Activated naive CD4-positive, alpha-beta T cell treated with anti-CD3 and anti-CD28 coated beads, Interleukin-2, amount 50 U/mL, for 16 hours (primary cell): Measurements from ENCODE around the gene MLX.
"Not testable (repeated sequence)": the region's sequence is repeated elsewhere in the genome, so short reads cannot be mapped to it uniquely, and the experiment has no call there.

Experiments
- DNase-seq: peaks from one replicate; pipeline ENCODE4 v3.0.0-alpha.2; 2020

The MLX gene

GRCh38 chr17:42581744-42582270 is 14.9 kb downstream of the MLX start:
- no peak for DNase-seq

- DNase-seq = no peak
Measured at GRCh38 chr17:42584880-42585279, 18.0 kb downstream of the MLX start.

GRCh38 chr17:42585353-42585752 is 18.5 kb downstream of the MLX start:
- DNase-seq = no peak

- no peak for DNase-seq
Measured at GRCh38 chr17:42586514-42587230, 19.8 kb downstream of the MLX start.

- no peak for DNase-seq
Measured at GRCh38 chr17:42590886-42591285, 24.0 kb downstream of the MLX start.

- no peak for DNase-seq
Measured at GRCh38 chr17:42591411-42591810, 24.5 kb downstream of the MLX start.

GRCh38 chr17:42596386-42596785 is 29.5 kb downstream of the MLX start:
- DNase-seq = no peak

GRCh38 chr17:42598905-42599304 is 32.0 kb downstream of the MLX start:
- no peak for DNase-seq

- DNase-seq = no peak
Measured at GRCh38 chr17:42603318-42603717, 36.4 kb downstream of the MLX start.

- no peak for DNase-seq
Measured at GRCh38 chr17:42607769-42608168, 40.9 kb downstream of the MLX start.

GRCh38 chr17:42608305-42609181 is 41.6 kb downstream of the MLX start:
- no peak for DNase-seq

- peak; percentile 99 for DNase-seq
Measured at GRCh38 chr17:42609182-42609813, 42.4 kb downstream of the MLX start, which contains the start of the genes RETREG3 and TUBG1. Gene RETREG3, minus strand, starts transcription at chr17:42609374. Its CDS starts 50 bp downstream, at chr17:42609324. Gene TUBG1, plus strand, starts transcription at chr17:42609683. Its CDS starts 55 bp downstream, at chr17:42609738.

- peak; percentile 17 for DNase-seq
Measured at GRCh38 chr17:42609814-42610801, 43.2 kb downstream of the MLX start.

- no peak for DNase-seq
Measured at GRCh38 chr17:42612013-42612412, 45.1 kb downstream of the MLX start.

GRCh38 chr17:42613699-42614295 is 46.9 kb downstream of the MLX start:
- DNase-seq = no peak

GRCh38 chr17:42617956-42618431 is 51.1 kb downstream of the MLX start:
- no peak for DNase-seq

GRCh38 chr17:42618442-42619150 is 51.7 kb downstream of the MLX start:
- no peak for DNase-seq

- DNase-seq = not testable (repeated sequence)
Measured at GRCh38 chr17:42621987-42622386, 55.1 kb downstream of the MLX start.
